Endothelial cell of umbilical vein (primary cell): ENCODE results near the gene HIP1R. TPM values are rescaled to one million over a fixed set of nuclear protein-coding genes. Genes with fewer than 3 reads are reported as not detected.

Experiments used
- BruUV-seq: library from RNA; stranded (reverse); fragments of 400-500 nt; replicated peaks from 2 replicates; lab custom pipeline; 2021; lab: Mats Ljungman, UMichigan
- CTCF ChIA-PET: fragments of 300-600, 350-600 bp; sonication (Branson Sonifier 250); formaldehyde crosslinking; loops from one replicate; lab custom pipeline; 2021; ENCODE audit warnings: antibody characterized with exemption, inconsistent platforms; lab: Charles Lee
- POLR2A ChIA-PET: fragments of 300-600, 350-600 bp; sonication (Branson Sonifier 250); formaldehyde crosslinking; loops from one replicate; lab custom pipeline; 2021; ENCODE audit warnings: antibody characterized with exemption, inconsistent platforms; lab: Charles Lee
- DNase-seq: peaks from one replicate; pipeline ENCODE4 v3.0.0-alpha.2; 2011; ENCODE audit warnings: low read depth, low spot score
- FAIRE-seq: peaks from 2 replicates; lab custom pipeline; 2011; peaks lifted over from hg19 to GRCh38; lab: Jason Lieb, UNC
- H2AFZ ChIP-seq: 2 replicates; pipeline ENCODE4 v1.6.0; 2012; ENCODE audit warnings: low read depth, low read length, control low read depth, inconsistent platforms
- H3K27ac ChIP-seq: 2 replicates; pipeline ENCODE4 v1.5.1; 2011; ENCODE audit warnings: low read depth, mild to moderate bottlenecking, control low read depth, low read length, moderate library complexity; ENCODE audit not compliant: insufficient read depth
- H3K27me3 ChIP-seq, 2 experiments: 2 replicates each; pipeline versions ENCODE4 v1.6.0 to v1.6.1; 2011; ENCODE audit warnings: low read length in 2 of 2, mixed read lengths in 1 of 2; ENCODE audit not compliant: control insufficient read depth in 2 of 2, insufficient read depth in 2 of 2
- H3K36me3 ChIP-seq, 2 experiments: 2 replicates in 1 of 2; 3 replicates in 1 of 2; pipeline ENCODE4 v1.5.1; 2011; ENCODE audit warnings: low read length in 2 of 2, mild to moderate bottlenecking in 1 of 2, moderate library complexity in 1 of 2; ENCODE audit not compliant: control insufficient read depth in 2 of 2, insufficient read depth in 2 of 2; ENCODE audit errors: extremely low read depth in 1 of 2
- H3K4me1 ChIP-seq: 3 replicates; pipeline ENCODE4 v1.5.1; 2011; ENCODE audit warnings: mild to moderate bottlenecking, low read length; ENCODE audit not compliant: control insufficient read depth, insufficient read depth; ENCODE audit errors: extremely low read depth
- H3K4me2 ChIP-seq: 2 replicates; pipeline ENCODE4 v1.6.1; 2011; ENCODE audit warnings: low read length, control low read depth, mixed read lengths; ENCODE audit not compliant: insufficient read depth
- H3K4me3 ChIP-seq, 3 experiments: fragments of 200-600 bp in 1 of 3; sonication (generic), shearing (Covaris generic) in 1 of 3; replicated peaks in 1 of 3; 2 replicates each; pipeline ENCODE4 v1.5.1; 2011 to 2016; ENCODE audit warnings: control low read depth in 3 of 3, low read length in 3 of 3, mild to moderate bottlenecking in 2 of 3, inconsistent platforms in 1 of 3, low read depth in 1 of 3, moderate library complexity in 1 of 3; ENCODE audit not compliant: insufficient read depth in 1 of 3
- H3K79me2 ChIP-seq: 2 replicates; pipeline ENCODE4 v1.6.0; 2012; ENCODE audit warnings: low read length, inconsistent platforms; ENCODE audit not compliant: control insufficient read depth, insufficient read depth
- H3K9ac ChIP-seq: replicated peaks from 2 replicates; pipeline ENCODE3; 2011; ENCODE audit warnings: low read length, control low read depth; ENCODE audit not compliant: insufficient read depth; ENCODE audit errors: extremely low read depth
- H3K9me1 ChIP-seq: replicated peaks from 3 replicates; pipeline ENCODE4 v1.6.0; 2011; ENCODE audit warnings: mild to moderate bottlenecking, low read length; ENCODE audit not compliant: control insufficient read depth, insufficient read depth; ENCODE audit errors: extremely low read depth
- H3K9me3 ChIP-seq: replicated peaks from 2 replicates; pipeline ENCODE4 v1.5.1; 2012; ENCODE audit warnings: low read length, inconsistent platforms; ENCODE audit not compliant: control insufficient read depth, insufficient read depth
- H4K20me1 ChIP-seq: replicated peaks from 2 replicates; pipeline ENCODE3; 2011; ENCODE audit warnings: mild to moderate bottlenecking, low read length; ENCODE audit not compliant: control insufficient read depth, insufficient read depth; ENCODE audit errors: extremely low read depth
- CTCF ChIP-seq, 2 donors: IDR thresholded peaks; 1 replicate in 1 of 2; 2 replicates in 1 of 2; pipeline ENCODE4 v1.5.1; 2011; ENCODE audit warnings: low read length in 2 of 2, mild to moderate bottlenecking in 2 of 2, moderate library complexity in 2 of 2, control low read depth in 1 of 2, inconsistent platforms in 1 of 2, low read depth in 1 of 2; ENCODE audit not compliant: insufficient read depth in 1 of 2; ENCODE audit errors: extremely low read depth in 1 of 2
- EZH2 ChIP-seq: IDR thresholded peaks from 2 replicates; pipeline ENCODE4 v1.6.1; 2012; ENCODE audit warnings: borderline replicate concordance, low read depth, mild to moderate bottlenecking, moderate library complexity, low read length, inconsistent platforms; ENCODE audit not compliant: severe bottlenecking
- FOS ChIP-seq: IDR thresholded peaks from 2 replicates; pipeline ENCODE4 v1.6.1; 2011; ENCODE audit warnings: mild to moderate bottlenecking, low read length, moderate library complexity, borderline replicate concordance; ENCODE audit not compliant: insufficient read depth
- GATA2 ChIP-seq: IDR thresholded peaks from 2 replicates; pipeline ENCODE4 v1.7.0; 2011; ENCODE audit warnings: low read depth, mild to moderate bottlenecking, moderate library complexity, mixed read lengths, low read length; ENCODE audit not compliant: insufficient read length, insufficient read depth
- JUN ChIP-seq: IDR thresholded peaks from 2 replicates; pipeline ENCODE4 v1.6.1; 2011; ENCODE audit warnings: borderline replicate concordance, low read depth; ENCODE audit not compliant: insufficient read length, insufficient read depth
- MYC ChIP-seq: IDR thresholded peaks from one replicate; pipeline ENCODE4 v1.6.1; 2011; ENCODE audit warnings: mild to moderate bottlenecking, low read depth, low read length
- POLR2A ChIP-seq: IDR thresholded peaks from 2 replicates; pipeline ENCODE4 v1.6.1; 2012; ENCODE audit warnings: low read depth, mild to moderate bottlenecking, control low read depth, low read length
- POLR2AphosphoS5 ChIP-seq: IDR thresholded peaks from 2 replicates; pipeline ENCODE4 v1.6.1; 2012; ENCODE audit warnings: low read depth, mild to moderate bottlenecking, control low read depth, low read length, moderate library complexity; ENCODE audit not compliant: insufficient read depth
- dilution Hi-C: fragments of 300-500 bp; cut with MboI; formaldehyde crosslinking; loops from one replicate; pipeline ENCODE4 v1.15.0; 2019; ENCODE audit warnings: low sequenced_read_pairs; ENCODE audit not compliant: extremely low pct_ligation_motif_present
- intact Hi-C: fragments of 100-400 bp; cut with micrococcal nuclease; formaldehyde crosslinking; loops from one replicate; pipeline ENCODE4 v1.10.0; 2022
- polyA plus RNA-seq, 4 experiments: library from polyadenylated mRNA; depleted of rRNA in 3 of 4; stranded (reverse) in 3 of 4; unstranded in 1 of 4; fragments of >200 nt; gene quantifications; 2 replicates each; pipeline versions ENCODE4 v1.2.1 to v1.2.3, GENCODE V29; 2011 to 2012; ENCODE audit warnings: missing spikeins in 1 of 4
- total RNA-seq: library from RNA; stranded (reverse); gene quantifications from 2 replicates; pipeline ENCODE4 v1.2.3, GENCODE V29; 2021
- TF ChIP-seq, protein P1 (sequence below): IDR thresholded peaks from 2 replicates; pipeline ENCODE4 v1.6.1; 2011; ENCODE audit not compliant: insufficient read depth, insufficient read length

HIP1R gene
- total and polyA plus RNA-seq, 2 donors (not counting 3 experiments of a cell fraction or from before 2014, with no cell fraction given), result 111 to 122 TPM

DNA sequence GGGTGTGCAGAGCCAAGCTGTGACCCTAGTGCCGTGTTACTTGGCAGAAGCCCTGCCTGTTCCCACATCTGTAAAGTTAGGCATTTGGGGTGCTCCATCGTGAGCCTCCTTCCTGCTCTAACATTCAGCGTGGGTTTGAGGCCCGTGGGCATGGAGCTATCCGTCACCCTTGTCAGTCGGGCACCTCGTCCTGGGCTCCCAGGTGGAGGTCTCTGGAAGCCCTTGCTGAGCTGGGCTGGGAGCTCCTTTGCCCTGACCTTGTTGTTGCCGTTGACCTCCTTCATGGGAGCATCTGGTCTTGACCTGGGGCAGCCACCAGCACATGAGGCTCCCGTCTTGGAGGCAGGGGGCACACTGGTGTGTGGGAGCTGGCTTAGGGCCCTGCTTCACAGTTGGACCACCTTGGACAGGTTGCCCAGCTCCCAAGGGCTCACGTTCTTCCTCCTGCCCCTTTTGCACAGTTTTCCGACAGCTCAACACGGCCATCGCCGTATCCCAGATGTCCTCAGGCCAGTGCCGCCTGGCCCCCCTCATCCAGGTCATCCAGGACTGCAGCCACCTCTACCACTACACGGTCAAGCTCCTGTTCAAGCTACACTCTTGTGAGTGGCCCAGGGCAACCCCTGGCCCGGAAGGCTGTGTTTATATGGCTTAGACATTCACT is 18.5 kb downstream of the HIP1R start:
- Histone ChIP-seq H2AFZ (no peak overlapping the region), H3K9ac (no peak overlapping the region), H3K4me1 (peaks cover 27% of the 10 kb centered on the region), H3K9me3 (no peaks in the 10 kb centered on the region), H3K9me1 (no peaks in the 10 kb centered on the region), H3K27ac (peak overlapping the region; percentile 37), H4K20me1 (no peaks in the 10 kb centered on the region), H3K27me3 (no peaks in the 10 kb centered on the region), H3K36me3 (peaks cover 4 to 54% of the 10 kb centered on the region in 2 experiments), H3K4me3 (no peak overlapping the region), H3K79me2 (no peaks in the 10 kb centered on the region), H3K4me2 (no peak overlapping the region)
- DNase-seq (no peak), FAIRE-seq (no peak)
- ChIA-PET CTCF (interaction anchor here (0.7 to 1.9 kb wide), 4 partner anchors 60 to 385 kb away, joined by 3 to 8 read pairs (median 4); no protein-coding TSS in a partner anchor), POLR2A (no interaction called here)
- intact Hi-C loops (loop anchor here (5.0 kb wide), 1 partner anchor 61 kb away; no protein-coding TSS in a partner anchor), dilution Hi-C loops (no loop called here)
- no TSS peak for BruUV-seq
- TF ChIP-seq, protein P1, sequence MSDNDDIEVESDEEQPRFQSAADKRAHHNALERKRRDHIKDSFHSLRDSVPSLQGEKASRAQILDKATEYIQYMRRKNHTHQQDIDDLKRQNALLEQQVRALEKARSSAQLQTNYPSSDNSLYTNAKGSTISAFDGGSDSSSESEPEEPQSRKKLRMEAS, result no peak
- TF ChIP-seq EZH2, result no peak
- TF ChIP-seq POLR2AphosphoS5, result no peak
- no peak for TF ChIP-seq GATA2
- no peak for TF ChIP-seq JUN
- TF ChIP-seq CTCF (IDR thresholded peaks at IDR 0.05; ENCODE audit: extremely low read depth in 1 of 2, insufficient read depth in 1 of 2, low read depth in 1 of 2, low read length in 2 of 2), result no peak
- TF ChIP-seq FOS, result no peak
- TF ChIP-seq MYC, result no peak
- TF ChIP-seq POLR2A, result no peak
